K562 (cell line): ENCODE results near the gene GPD2. TPM values are rescaled to one million over a fixed set of nuclear protein-coding genes. Genes with fewer than 3 reads are reported as not detected.

ENCODE experiments used
- ATAC-seq: fragments of 200-7000 bp; cut with Tn5 transposase; 3 replicates; pipeline ENCODE4 v1.9.1; 2020; ENCODE audit warnings: moderate library complexity
- BruUV-seq: library from RNA; stranded (reverse); fragments of 400-500 nt; replicated peaks from 2 replicates; lab custom pipeline; 2021; lab: Mats Ljungman, UMichigan
- CTCF ChIA-PET: fragments of 300-600 bp; formaldehyde crosslinking; extraction: SDS; loops from one replicate; lab custom pipeline; 2021; ENCODE audit warnings: low intra/inter-chr PET ratio; lab: Yijun Ruan, JAX
- POLR2A ChIA-PET: fragments of 300-600, 350-650 bp; sonication (Branson Sonifier 250); formaldehyde crosslinking; extraction: SDS; loops from one replicate; lab custom pipeline; 2021; ENCODE audit warnings: antibody characterized with exemption, inconsistent platforms; lab: Yijun Ruan, JAX
- DNase-seq, 4 experiments: peaks; one replicate each; pipeline versions ENCODE4 v3.0.0 to v3.0.0-alpha.2; 2011 to 2018; ENCODE audit warnings: low spot score in 3 of 4, mixed read lengths in 3 of 4; ENCODE audit errors: extremely low read depth in 1 of 4
- FAIRE-seq: peaks from 2 replicates; lab custom pipeline; 2011; peaks lifted over from hg19 to GRCh38; lab: Jason Lieb, UNC
- H2AFZ ChIP-seq: 2 replicates; pipeline ENCODE4 v1.6.0; 2011; ENCODE audit warnings: low read depth, low read length, control low read depth, inconsistent platforms
- H3K27ac ChIP-seq: fragments of 200-600 bp; 3 replicates; pipeline ENCODE4 v1.8.0; 2011; ENCODE audit warnings: low read depth, mild to moderate bottlenecking, control low read depth, inconsistent platforms, low read length, moderate library complexity, mixed read lengths; ENCODE audit errors: extremely low read depth
- H3K27me3 ChIP-seq, 2 experiments: fragments of 300-600 bp in 1 of 2; 2 replicates in 1 of 2; 3 replicates in 1 of 2; pipeline versions ENCODE4 v1.6.0 to v1.8.0; 2011; ENCODE audit warnings: inconsistent platforms in 2 of 2, low read length in 2 of 2, mild to moderate bottlenecking in 1 of 2, mixed read lengths in 1 of 2, moderate library complexity in 1 of 2; ENCODE audit not compliant: control insufficient read depth in 2 of 2, insufficient read depth in 2 of 2
- H3K36me3 ChIP-seq: fragments of 300-600 bp; 3 replicates; pipeline ENCODE4 v1.8.0; 2011; ENCODE audit warnings: mild to moderate bottlenecking, low read length, inconsistent platforms; ENCODE audit not compliant: control insufficient read depth, insufficient read depth
- H3K4me1 ChIP-seq, 2 experiments: fragments of 200-600 bp in 1 of 2; replicated peaks in 1 of 2; 2 replicates in 1 of 2; 3 replicates in 1 of 2; pipeline versions ENCODE4 v1.5.1 to v1.8.0; 2011; ENCODE audit warnings: inconsistent platforms in 2 of 2, low read length in 2 of 2, mild to moderate bottlenecking in 1 of 2, mixed read lengths in 1 of 2, moderate library complexity in 1 of 2; ENCODE audit not compliant: control insufficient read depth in 2 of 2, insufficient read depth in 2 of 2
- H3K4me2 ChIP-seq: 2 replicates; pipeline ENCODE4 v1.6.1; 2011; ENCODE audit warnings: low read length, control low read depth, inconsistent platforms, mixed read lengths; ENCODE audit not compliant: insufficient read depth
- H3K4me3 ChIP-seq: fragments of 200-600 bp; sonication (generic), shearing (Covaris generic); 2 replicates; pipeline ENCODE4 v1.5.1; 2016; ENCODE audit warnings: control low read depth, inconsistent platforms
- H3K79me2 ChIP-seq: fragments of 200-600 bp; 3 replicates; pipeline ENCODE4 v1.8.0; 2011; ENCODE audit warnings: low read length, inconsistent platforms; ENCODE audit not compliant: control insufficient read depth, insufficient read depth
- H3K9ac ChIP-seq, 2 experiments: 2 replicates each; pipeline versions ENCODE4 v1.6.0 to v1.6.1; 2011; ENCODE audit warnings: low read depth in 2 of 2, low read length in 2 of 2, control low read depth in 1 of 2, inconsistent platforms in 1 of 2, mild to moderate bottlenecking in 1 of 2, mixed read lengths in 1 of 2; ENCODE audit not compliant: insufficient read depth in 1 of 2
- H3K9me1 ChIP-seq: one replicate; pipeline ENCODE4 v1.6.0; 2011; ENCODE audit warnings: inconsistent platforms, mild to moderate bottlenecking, low read length, moderate library complexity; ENCODE audit not compliant: control insufficient read depth, insufficient read depth
- H3K9me3 ChIP-seq: replicated peaks from 2 replicates; pipeline ENCODE4 v1.5.1; 2011; ENCODE audit warnings: low read depth, low read length, inconsistent platforms; ENCODE audit not compliant: control insufficient read depth, insufficient read depth
- H4K20me1 ChIP-seq: replicated peaks from 2 replicates; pipeline ENCODE4 v1.6.1; 2011; ENCODE audit warnings: low read length, inconsistent platforms, mixed read lengths; ENCODE audit not compliant: control insufficient read depth, insufficient read depth
- FOXP4 ChIP-seq: sonication (generic); formaldehyde crosslinking; IDR thresholded peaks from 2 replicates; pipeline ENCODE4 v1.8.0; 2022; ENCODE audit warnings: mild to moderate bottlenecking, missing genetic modification reagents, borderline replicate concordance
- RFX7 ChIP-seq: fragments of 250-450 bp; sonication (Bioruptor Pico); IDR thresholded peaks from 2 replicates; pipeline ENCODE4 v1.5.1; 2021; ENCODE audit warnings: mild to moderate bottlenecking
- U2AF1 ChIP-seq: fragments of 200-400 bp; formaldehyde crosslinking; optimal IDR thresholded peaks from 2 replicates; pipeline ENCODE3; 2017; ENCODE audit warnings: mild to moderate bottlenecking, low read depth, low read length, moderate library complexity
- ZBTB1 ChIP-seq: sonication (generic); formaldehyde crosslinking; IDR thresholded peaks from 2 replicates; pipeline ENCODE4 v1.8.1; 2023; ENCODE audit warnings: missing genetic modification reagents, low read depth, mild to moderate bottlenecking, borderline replicate concordance
- WGBS: fragments of 100-300 bp; shearing (Covaris generic); methylation state at CpG from one replicate; pipeline ENCODE4 v1.1.6; 2016; ENCODE audit warnings: low coverage, mixed read lengths; ENCODE audit not compliant: insufficient coverage; ENCODE audit errors: missing lambda C conversion rate; 5-methylcytosine and 5-hydroxymethylcytosine counted together
- in situ Hi-C: fragments of 300-500 bp; cut with MboI; formaldehyde crosslinking; loops from 4 replicates; pipeline ENCODE4 v1.15.0; 2018; ENCODE audit warnings: inconsistent platforms, mixed read lengths
- intact Hi-C: fragments of 100-400 bp; cut with micrococcal nuclease; formaldehyde crosslinking; loops from 2 replicates; pipeline ENCODE4 v1.14.2; 2022
- polyA plus RNA-seq, 8 experiments: library from polyadenylated mRNA; depleted of rRNA in 4 of 8; stranded (reverse) in 5 of 8; unstranded in 3 of 8; fragments of >200 nt; fragmentation: Nextera tagmentation in 2 of 8; fragmentation: Illumina TruSeq in 1 of 8; extraction: Ambion mirVana in 2 of 8; extraction: Trizol in 1 of 8; gene quantifications; 2 replicates each; pipeline versions ENCODE4 v1.2.1 to v1.2.3, GENCODE V29; 2011 to 2014; ENCODE audit warnings: inconsistent platforms in 1 of 8, missing spikeins in 1 of 8
- total RNA-seq, 7 experiments: library from RNA; depleted of rRNA in 6 of 7; stranded (reverse); fragments of >200 nt in 6 of 7; fragmentation: Illumina TruSeq in 2 of 7; extraction: Trizol in 2 of 7; gene quantifications; 2 replicates each; pipeline versions ENCODE4 v1.2.1 to v1.2.3, GENCODE V29; 2011 to 2021; ENCODE audit warnings: low replicate concordance in 1 of 7
- TF ChIP-seq, protein P1 (sequence below): sonication (generic); formaldehyde crosslinking; IDR thresholded peaks from 2 replicates; pipeline ENCODE4 v1.8.1; 2023; ENCODE audit warnings: mild to moderate bottlenecking, missing genetic modification reagents
- TF ChIP-seq, protein P2 (sequence below): fragments of 450-650 bp; IDR thresholded peaks from 2 replicates; pipeline ENCODE4 v1.6.1; 2016; ENCODE audit warnings: missing biosample characterization, missing genetic modification characterization

Gene GPD2
- total and polyA plus RNA-seq, 9 of the 15 experiments (the other 6 are each of a cell fraction or from before 2014, with no cell fraction given), result 5.2 to 39.2 (median 19.0) TPM

DNA sequence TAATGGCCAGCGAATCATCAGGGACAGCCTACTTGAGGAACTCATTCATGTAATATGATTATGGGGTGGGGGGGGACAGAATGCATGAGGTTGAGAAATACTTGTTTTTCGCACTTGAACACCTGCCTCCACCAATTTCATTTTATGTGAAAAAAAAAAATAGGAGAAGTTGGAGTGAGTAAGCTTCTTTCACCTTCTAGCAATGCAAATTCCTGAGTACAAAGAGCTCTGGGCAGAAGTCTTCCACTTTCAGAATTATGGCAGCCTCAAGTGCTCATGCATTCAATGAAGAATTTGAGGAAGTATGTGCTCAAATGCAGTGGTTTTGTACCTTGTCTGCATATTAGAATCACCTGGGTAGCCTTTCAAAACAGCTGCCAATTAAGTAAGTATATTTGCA lies 40.1 kb upstream of the GPD2 start:
- intact Hi-C loops, result no loop called here
- H3K36me3 ChIP-seq, result no peaks in the 10 kb centered on the region
- no peaks in the 10 kb centered on the region for H3K27me3 ChIP-seq
- in situ Hi-C loops, result no loop called here
- no peak overlapping the region for H3K27ac ChIP-seq
- CTCF ChIA-PET, result no interaction called here
- no peak overlapping the region for H3K9ac ChIP-seq
- H3K4me1 ChIP-seq, result peaks cover 6 to 8% of the 10 kb centered on the region in 2 experiments; a peak in 4 of 5 replicates
- H3K9me1 ChIP-seq, result no peaks in the 10 kb centered on the region
- DNase-seq (no peak), FAIRE-seq (no peak), ATAC-seq (no peak)
- H2AFZ ChIP-seq, result no peak overlapping the region
- no peaks in the 10 kb centered on the region for H3K79me2 ChIP-seq
- no peaks in the 10 kb centered on the region for H3K9me3 ChIP-seq
- no peak overlapping the region for H3K4me3 ChIP-seq
- BruUV-seq, result no TSS peak
- 0 out of 2 replicates have a peak, but pooled peaks cover 3% of the 10 kb centered on the region for H4K20me1 ChIP-seq
- H3K4me2 ChIP-seq, result no peak overlapping the region
- TF ChIP-seq, protein P1, sequence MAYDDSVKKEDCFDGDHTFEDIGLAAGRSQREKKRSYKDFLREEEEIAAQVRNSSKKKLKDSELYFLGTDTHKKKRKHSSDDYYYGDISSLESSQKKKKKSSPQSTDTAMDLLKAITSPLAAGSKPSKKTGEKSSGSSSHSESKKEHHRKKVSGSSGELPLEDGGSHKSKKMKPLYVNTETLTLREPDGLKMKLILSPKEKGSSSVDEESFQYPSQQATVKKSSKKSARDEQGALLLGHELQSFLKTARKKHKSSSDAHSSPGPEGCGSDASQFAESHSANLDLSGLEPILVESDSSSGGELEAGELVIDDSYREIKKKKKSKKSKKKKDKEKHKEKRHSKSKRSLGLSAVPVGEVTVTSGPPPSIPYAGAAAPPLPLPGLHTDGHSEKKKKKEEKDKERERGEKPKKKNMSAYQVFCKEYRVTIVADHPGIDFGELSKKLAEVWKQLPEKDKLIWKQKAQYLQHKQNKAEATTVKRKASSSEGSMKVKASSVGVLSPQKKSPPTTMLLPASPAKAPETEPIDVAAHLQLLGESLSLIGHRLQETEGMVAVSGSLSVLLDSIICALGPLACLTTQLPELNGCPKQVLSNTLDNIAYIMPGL (CRISPR knock-in tag), result no peak
- TF ChIP-seq, protein P2, sequence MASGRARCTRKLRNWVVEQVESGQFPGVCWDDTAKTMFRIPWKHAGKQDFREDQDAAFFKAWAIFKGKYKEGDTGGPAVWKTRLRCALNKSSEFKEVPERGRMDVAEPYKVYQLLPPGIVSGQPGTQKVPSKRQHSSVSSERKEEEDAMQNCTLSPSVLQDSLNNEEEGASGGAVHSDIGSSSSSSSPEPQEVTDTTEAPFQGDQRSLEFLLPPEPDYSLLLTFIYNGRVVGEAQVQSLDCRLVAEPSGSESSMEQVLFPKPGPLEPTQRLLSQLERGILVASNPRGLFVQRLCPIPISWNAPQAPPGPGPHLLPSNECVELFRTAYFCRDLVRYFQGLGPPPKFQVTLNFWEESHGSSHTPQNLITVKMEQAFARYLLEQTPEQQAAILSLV (tag), result no peak
- no peak for TF ChIP-seq FOXP4 (CRISPR knock-in tag)
- no peak for TF ChIP-seq U2AF1
- TF ChIP-seq RFX7 (CRISPR knock-in tag), result no peak
- no peak for TF ChIP-seq ZBTB1
- WGBS, result 31% methylated on average over 2 of the region's 2 CpGs
- POLR2A ChIA-PET, result no interaction called here
